Central memory CD8-positive, alpha-beta T cell (primary cell): ENCODE measurements around the gene DPY30.
"Not testable (repeated sequence)": the region's sequence is repeated elsewhere in the genome, so short reads cannot be mapped to it uniquely, and the experiment has no call there.

Source experiments
- ATAC-seq: fragments of 150-1000 bp; cut with Tn5 transposase; replicated peaks from 2 replicates; pipeline ENCODE4 v1.10.0; 2022; ENCODE audit warnings: mild to moderate bottlenecking, moderate FRiP score, moderate number of reproducible peaks; ENCODE audit not compliant: poor library complexity, severe bottlenecking; ENCODE audit errors: extremely low read depth
- DNase-seq, 2 donors: peaks; one replicate each; pipeline ENCODE4 v3.0.0; 2021; ENCODE audit warnings: low spot score in 2 of 2
- H3K27ac Mint-ChIP-seq: one replicate; pipeline ENCODE4 v1.8.0; 2022; ENCODE audit warnings: low read depth, mild to moderate bottlenecking, moderate library complexity, mixed read lengths
- H3K27me3 Mint-ChIP-seq: one replicate; pipeline ENCODE4 v1.8.0; 2022; ENCODE audit warnings: mixed read lengths
- H3K36me3 Mint-ChIP-seq: one replicate; pipeline ENCODE4 v1.8.0; 2022; ENCODE audit warnings: mild to moderate bottlenecking, moderate library complexity, mixed read lengths; ENCODE audit not compliant: insufficient read depth
- H3K4me1 Mint-ChIP-seq: one replicate; pipeline ENCODE4 v1.8.0; 2022; ENCODE audit warnings: mixed read lengths
- H3K4me3 Mint-ChIP-seq: one replicate; pipeline ENCODE4 v1.8.0; 2022; ENCODE audit warnings: mild to moderate bottlenecking, moderate library complexity, mixed read lengths
- H3K9me3 Mint-ChIP-seq: one replicate; pipeline ENCODE4 v1.8.0; 2022; ENCODE audit warnings: mixed read lengths

Gene DPY30

DNA sequence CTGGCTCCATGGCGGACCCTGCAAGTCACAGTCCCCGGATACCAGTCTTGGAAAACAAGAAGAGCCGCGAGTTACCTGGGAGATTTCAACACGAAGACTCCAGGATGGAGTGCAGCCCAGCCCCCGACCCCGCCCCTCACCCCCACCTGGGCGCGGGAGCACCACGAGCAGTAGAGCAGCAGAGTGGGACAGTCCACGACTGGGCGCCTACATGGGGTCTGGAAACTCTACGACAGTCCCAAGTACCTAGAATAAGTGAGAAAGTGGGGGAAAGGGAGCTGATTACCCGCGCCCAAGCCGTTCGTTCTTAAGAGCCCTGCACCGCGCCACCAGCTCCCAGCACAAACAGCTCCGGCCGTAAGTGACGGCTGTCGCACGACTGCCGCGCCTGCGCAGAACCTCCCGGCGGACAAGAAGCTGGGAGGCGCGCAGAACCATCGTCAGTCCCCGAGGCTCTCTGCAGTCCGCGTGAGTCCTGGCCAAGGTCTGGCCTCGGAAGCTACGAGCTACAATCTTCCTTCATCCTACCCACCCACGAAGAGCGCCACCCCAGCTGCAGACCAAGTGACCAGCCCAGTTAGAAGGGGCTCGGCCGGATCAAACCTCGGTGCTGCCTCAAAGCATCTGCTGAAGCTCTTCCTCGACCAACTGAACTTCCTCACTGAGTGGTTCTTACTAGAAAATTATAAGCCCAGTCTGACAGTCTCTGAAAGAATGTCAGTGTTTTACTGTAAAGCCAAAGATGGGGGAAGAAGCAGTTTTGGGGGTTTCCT, at the start of gene DPY30:
Gene DPY30, minus strand, starts transcription at position 359 of the 773 bp plus-strand sequence. Its CDS starts 349 bp downstream, at position 10.
- Mint-ChIP-seq H3K27ac (peak within 1 kb of the TSS; percentile 89), H3K4me3 (peak within 1 kb of the TSS; percentile 84), H3K4me1 (no peaks in the 10 kb centered on the region), H3K27me3 (no peaks in the 10 kb centered on the region), H3K36me3 (peaks cover 13% of the 10 kb centered on the region), H3K9me3 (no peaks in the 10 kb centered on the region)
- DNase-seq (peak; percentile 83), ATAC-seq (peak; percentile 92)

DNA sequence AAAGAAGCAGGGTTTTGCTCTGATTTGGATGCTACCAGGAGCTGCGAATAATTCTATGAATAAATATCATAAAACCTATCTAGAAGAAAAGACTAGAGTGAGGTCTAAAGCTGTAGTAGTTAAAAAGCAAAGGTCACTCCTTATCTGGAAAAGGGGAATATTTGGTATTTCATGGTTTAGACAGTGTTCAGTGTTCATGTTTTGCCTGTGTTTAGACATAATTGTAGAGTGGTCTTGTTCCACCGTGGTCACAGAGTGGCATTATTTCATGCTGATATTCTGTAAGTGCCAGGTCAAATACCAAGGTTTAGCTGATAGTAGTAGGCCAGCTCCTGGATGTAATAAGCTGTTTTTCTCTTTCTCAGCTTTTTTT, 34.5 kb upstream of the DPY30 start:
- ATAC-seq: no peak

DNA sequence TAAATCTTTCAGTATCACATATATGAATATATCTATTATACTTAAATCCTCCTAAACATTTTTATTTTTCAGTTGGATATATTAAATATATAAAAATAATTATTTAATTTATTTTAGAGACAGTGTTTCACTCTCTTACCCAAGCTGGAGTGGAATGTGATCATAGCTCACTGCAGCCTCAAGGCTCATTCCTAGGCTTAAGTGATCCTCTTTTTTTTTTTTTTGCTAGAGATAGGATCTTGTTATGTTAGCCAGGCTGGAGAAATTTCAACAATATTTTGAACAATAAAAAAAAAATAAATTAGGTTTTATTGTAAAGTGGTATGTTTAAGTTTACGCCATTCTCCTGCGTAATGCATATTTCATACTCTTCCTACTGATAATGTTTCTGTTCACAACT, 27.9 kb upstream of the DPY30 start:
- ATAC-seq (no peak), DNase-seq (no peak)
- peaks cover 37% of the 10 kb centered on the region for H3K4me1 Mint-ChIP-seq
- no peak overlapping the region for H3K27ac Mint-ChIP-seq
- no peaks in the 10 kb centered on the region for H3K9me3 Mint-ChIP-seq
- no peaks in the 10 kb centered on the region for H3K27me3 Mint-ChIP-seq
- H3K4me3 Mint-ChIP-seq: no peak overlapping the region
- peaks cover 17% of the 10 kb centered on the region for H3K36me3 Mint-ChIP-seq

More for the DNA sequence above, 34.5 kb upstream of the DPY30 start:
- no peaks in the 10 kb centered on the region for H3K9me3 Mint-ChIP-seq
- no peak for DNase-seq
- no peak overlapping the region for H3K4me3 Mint-ChIP-seq
- H3K27ac Mint-ChIP-seq: peak overlapping the region; percentile 27
- peaks cover 39% of the 10 kb centered on the region for H3K4me1 Mint-ChIP-seq
- H3K36me3 Mint-ChIP-seq: peaks cover 25% of the 10 kb centered on the region
- no peaks in the 10 kb centered on the region for H3K27me3 Mint-ChIP-seq

DNA sequence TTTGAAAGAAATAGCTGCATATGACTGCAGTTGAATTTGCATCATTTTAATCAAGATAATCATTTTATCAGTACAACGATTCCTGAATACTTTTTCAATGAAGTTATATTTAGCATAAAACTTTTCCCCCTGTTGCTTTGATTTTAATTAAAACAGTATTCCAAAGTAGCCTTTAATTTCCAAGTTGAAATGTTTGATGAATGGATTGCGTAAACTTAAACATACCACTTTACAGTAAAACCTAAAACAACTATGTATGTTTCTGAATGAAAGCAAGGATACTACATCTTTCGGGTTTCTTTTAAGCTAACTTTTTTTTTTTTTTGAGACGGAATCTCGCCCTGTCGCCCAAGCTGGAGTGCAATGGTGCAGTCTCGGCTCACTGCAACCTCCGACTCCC, 25.1 kb upstream of the DPY30 start:
- H3K27ac Mint-ChIP-seq: peak overlapping the region; percentile 53
- no peak for DNase-seq
- no peaks in the 10 kb centered on the region for H3K9me3 Mint-ChIP-seq
- H3K4me3 Mint-ChIP-seq: peak overlapping the region; percentile 95
- peaks cover 26% of the 10 kb centered on the region for H3K4me1 Mint-ChIP-seq
- no peak for ATAC-seq
- H3K36me3 Mint-ChIP-seq: peaks cover 15% of the 10 kb centered on the region
- no peaks in the 10 kb centered on the region for H3K27me3 Mint-ChIP-seq

DNA sequence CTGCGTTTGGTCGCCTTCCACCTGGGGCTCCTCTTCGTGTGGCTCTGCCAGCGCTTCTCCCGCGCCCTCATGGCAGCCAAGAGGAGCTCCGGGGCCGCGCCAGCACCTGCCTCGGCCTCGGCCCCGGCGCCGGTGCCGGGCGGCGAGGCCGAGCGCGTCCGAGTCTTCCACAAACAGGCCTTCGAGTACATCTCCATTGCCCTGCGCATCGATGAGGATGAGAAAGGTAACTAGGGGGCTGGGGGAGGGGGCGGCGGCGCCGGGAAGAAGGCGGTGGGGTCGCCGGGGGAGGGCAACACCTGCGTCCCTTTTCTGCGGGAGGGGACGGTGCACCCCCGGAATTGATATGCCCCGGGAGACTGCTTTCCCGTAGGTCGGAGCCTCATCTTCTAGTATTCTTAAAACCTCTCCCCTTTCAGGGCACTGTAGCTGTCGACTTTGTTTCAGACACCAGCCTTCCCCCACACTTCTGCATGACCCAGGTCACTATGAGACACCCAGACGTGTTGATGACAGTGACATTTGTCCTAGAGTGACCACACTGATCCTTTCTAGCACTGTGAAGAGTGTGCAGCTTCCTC, 24.5 kb upstream of the DPY30 start:
- Mint-ChIP-seq H3K27me3 (no peaks in the 10 kb centered on the region), H3K36me3 (peaks cover 15% of the 10 kb centered on the region), H3K27ac (peak overlapping the region; percentile 53), H3K4me1 (peaks cover 26% of the 10 kb centered on the region), H3K9me3 (no peaks in the 10 kb centered on the region), H3K4me3 (peak overlapping the region; percentile 95)
- ATAC-seq (no peak), DNase-seq (peak in 1 of 2 donors; percentile 15)

DNA sequence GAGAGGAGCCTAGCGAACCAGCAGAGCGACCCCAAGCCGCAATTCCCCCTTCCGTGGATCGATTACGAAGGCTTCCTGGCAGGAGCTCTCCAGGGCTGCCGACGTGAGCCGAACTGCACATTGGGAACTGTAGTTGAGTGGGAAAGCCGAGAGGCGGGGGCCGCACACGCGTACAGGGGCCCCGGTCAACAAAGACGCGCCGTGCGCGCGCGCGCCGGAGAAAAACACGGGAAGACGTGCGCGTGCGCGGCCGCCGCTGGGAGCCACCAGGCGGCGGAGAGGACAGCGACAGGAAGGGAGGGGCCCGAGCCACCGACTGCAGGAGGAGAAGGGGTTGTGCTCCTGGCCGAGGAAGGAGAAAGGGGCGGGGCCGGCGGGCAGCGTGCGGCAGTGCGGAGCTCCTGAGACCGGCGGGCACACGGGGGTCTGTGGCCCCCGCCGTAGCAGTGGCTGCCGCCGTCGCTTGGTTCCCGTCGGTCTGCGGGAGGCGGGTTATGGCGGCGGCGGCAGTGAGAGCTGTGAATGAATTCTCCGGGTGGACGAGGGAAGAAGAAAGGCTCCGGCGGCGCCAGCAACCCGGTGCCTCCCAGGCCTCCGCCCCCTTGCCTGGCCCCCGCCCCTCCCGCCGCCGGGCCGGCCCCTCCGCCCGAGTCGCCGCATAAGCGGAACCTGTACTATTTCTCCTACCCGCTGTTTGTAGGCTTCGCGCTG, 23.9 kb upstream of the DPY30 start, which contains the start of gene SPAST:
Gene SPAST, plus strand, starts transcription at position 247 of the 711 bp plus-strand sequence. Its CDS starts 276 bp downstream, at position 523.
- Mint-ChIP-seq H3K4me1 (peaks cover 26% of the 10 kb centered on the region), H3K36me3 (peaks cover 15% of the 10 kb centered on the region), H3K27ac (peak within 1 kb of the TSS; percentile 92), H3K9me3 (no peaks in the 10 kb centered on the region), H3K4me3 (peak within 1 kb of the TSS; percentile 95), H3K27me3 (no peaks in the 10 kb centered on the region)
- ATAC-seq (peak; percentile 87), DNase-seq (peak; percentile 86 to 90)

DNA sequence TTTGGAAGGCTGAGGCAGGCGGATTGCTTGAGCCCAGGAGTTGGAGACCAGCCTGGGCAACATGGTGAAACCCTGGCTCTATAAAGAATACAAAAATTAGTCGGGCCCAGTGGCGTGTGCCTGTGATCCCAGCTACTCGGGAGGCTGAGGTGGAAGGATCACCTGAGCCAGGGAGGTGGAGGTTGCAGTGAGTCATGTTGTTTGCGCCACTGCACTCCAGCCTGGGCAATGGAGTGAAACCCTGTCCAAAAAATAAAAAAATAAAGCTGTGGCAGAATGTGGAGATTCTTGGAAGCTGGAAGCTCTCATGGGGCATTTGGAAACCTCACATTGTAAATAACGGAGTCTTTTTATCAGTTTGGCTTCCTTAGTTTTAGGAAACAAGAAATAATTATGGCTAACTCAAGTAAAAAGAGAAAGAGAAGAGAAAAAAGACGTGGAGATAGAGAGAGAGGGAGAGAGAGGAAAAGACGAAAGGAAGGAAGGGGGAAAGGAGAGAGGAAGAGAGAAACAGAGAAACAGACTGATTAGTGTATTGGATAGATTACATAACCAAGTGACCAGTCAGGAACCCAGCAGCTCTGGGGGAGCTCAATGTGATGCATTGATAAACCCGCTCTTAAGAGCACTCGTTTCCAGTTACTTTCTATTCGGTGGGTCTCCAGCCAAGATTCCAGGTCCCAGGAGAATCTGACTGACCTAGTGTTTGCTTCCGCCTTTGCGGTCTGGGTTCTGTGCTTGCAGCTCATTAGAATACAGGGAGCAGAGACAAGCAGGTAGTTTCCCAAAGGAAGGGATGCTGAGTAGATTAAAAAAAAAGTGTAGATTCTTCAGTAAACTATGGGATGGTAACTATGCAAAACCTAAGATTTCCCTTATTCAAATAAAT, 22.6 kb upstream of the DPY30 start:
- no peaks in the 10 kb centered on the region for H3K27me3 Mint-ChIP-seq
- H3K4me3 Mint-ChIP-seq: peak overlapping the region; percentile 95
- H3K36me3 Mint-ChIP-seq: peaks cover 15% of the 10 kb centered on the region
- ATAC-seq: no peak
- no peak for DNase-seq
- peaks cover 24% of the 10 kb centered on the region for H3K4me1 Mint-ChIP-seq
- peak overlapping the region; percentile 92 for H3K27ac Mint-ChIP-seq
- no peaks in the 10 kb centered on the region for H3K9me3 Mint-ChIP-seq

DNA sequence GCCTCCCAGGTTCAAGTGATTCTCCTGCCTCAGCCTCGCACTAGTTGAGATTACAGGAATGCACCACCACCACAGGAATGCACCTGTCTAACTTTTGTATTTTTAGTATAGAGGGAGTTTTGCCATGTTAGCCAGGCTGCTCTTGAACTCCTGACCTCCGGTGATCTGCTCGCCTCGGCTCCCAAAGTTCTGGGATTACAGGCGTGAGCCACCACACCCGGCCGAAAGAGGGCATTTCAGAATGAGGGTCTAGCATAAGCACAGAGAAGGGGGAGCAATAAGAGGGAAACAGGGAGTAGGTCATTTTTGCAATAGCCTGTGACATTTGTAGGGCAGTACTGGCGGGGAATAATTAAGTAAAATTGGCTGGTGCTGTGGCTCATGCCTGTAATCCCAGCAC, 21.8 kb upstream of the DPY30 start:
- Mint-ChIP-seq H3K9me3 (no peaks in the 10 kb centered on the region), H3K27me3 (no peaks in the 10 kb centered on the region), H3K4me1 (peaks cover 21% of the 10 kb centered on the region), H3K4me3 (peak overlapping the region; percentile 95), H3K27ac (no peak overlapping the region), H3K36me3 (peaks cover 15% of the 10 kb centered on the region)
- no peak for DNase-seq
- no peak for ATAC-seq

DNA sequence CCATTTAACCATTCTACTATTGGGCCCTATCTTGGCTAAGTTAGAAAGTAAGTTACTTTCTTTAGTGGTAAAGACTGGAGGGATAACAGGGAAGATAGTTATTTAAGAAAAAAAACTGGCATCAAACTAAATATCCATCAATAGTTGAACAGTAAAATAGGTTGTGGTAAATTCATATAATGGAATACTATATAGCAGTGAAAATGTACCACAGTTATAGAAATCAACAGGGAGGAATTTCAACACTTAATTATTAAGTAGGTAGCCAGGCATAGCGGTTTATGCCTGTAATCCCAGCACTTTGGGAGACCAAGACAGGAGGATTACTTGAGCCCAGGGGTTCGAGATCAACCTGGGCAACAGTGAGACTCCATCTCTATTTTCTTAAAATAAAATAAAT, 20.7 kb upstream of the DPY30 start:
- Mint-ChIP-seq H3K36me3 (peaks cover 12% of the 10 kb centered on the region), H3K4me3 (no peak overlapping the region), H3K27ac (no peak overlapping the region), H3K9me3 (no peaks in the 10 kb centered on the region), H3K27me3 (no peaks in the 10 kb centered on the region), H3K4me1 (peaks cover 15% of the 10 kb centered on the region)
- DNase-seq (no peak), ATAC-seq (no peak)

DNA sequence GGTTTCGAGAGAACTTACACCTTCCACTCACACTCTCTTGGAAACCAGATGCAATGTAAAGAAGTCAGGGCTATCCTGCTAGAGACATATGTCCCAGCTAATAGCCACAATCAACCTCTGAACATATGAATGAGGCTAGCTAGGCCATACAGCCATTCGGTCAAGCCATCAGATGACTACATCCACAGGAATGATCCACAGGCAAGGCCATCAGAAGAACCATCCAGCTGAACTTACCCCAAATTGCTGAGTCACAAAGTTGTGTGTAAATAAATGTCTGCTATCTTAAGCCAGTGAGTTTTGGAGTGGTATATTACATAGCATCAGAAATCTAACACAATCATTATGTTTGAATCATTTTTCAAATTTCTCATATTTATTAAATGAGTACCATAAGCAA, 18.5 kb upstream of the DPY30 start:
- no peak overlapping the region for H3K4me3 Mint-ChIP-seq
- peaks cover 6% of the 10 kb centered on the region for H3K4me1 Mint-ChIP-seq
- H3K9me3 Mint-ChIP-seq: no peaks in the 10 kb centered on the region
- peaks cover 5% of the 10 kb centered on the region for H3K36me3 Mint-ChIP-seq
- ATAC-seq (no peak), DNase-seq (no peak)
- H3K27ac Mint-ChIP-seq: no peak overlapping the region
- no peaks in the 10 kb centered on the region for H3K27me3 Mint-ChIP-seq

DNA sequence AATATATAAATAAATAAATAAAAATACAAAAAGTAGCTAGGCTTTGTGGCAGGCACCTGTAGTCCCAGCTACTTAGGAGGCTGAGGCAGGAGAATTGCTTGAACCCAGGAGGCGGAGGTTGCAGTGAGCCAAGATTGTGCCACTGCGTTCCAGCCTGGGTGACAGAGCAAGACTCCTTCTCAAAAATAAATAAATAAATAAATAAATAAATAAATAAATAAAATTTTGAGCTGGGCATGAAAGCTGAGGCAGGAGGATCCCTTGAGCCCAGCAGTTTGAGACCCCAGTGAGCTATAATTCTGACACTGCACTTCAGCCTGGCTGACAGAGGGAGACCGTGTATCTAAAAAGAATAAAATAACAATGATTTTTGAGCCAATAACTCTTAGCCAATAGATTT, 15.0 kb upstream of the DPY30 start:
- H3K27ac Mint-ChIP-seq, H3K4me3 Mint-ChIP-seq, H3K4me1 Mint-ChIP-seq, H3K36me3 Mint-ChIP-seq, H3K9me3 Mint-ChIP-seq, H3K27me3 Mint-ChIP-seq, ATAC-seq, DNase-seq: not testable (repeated sequence)

DNA sequence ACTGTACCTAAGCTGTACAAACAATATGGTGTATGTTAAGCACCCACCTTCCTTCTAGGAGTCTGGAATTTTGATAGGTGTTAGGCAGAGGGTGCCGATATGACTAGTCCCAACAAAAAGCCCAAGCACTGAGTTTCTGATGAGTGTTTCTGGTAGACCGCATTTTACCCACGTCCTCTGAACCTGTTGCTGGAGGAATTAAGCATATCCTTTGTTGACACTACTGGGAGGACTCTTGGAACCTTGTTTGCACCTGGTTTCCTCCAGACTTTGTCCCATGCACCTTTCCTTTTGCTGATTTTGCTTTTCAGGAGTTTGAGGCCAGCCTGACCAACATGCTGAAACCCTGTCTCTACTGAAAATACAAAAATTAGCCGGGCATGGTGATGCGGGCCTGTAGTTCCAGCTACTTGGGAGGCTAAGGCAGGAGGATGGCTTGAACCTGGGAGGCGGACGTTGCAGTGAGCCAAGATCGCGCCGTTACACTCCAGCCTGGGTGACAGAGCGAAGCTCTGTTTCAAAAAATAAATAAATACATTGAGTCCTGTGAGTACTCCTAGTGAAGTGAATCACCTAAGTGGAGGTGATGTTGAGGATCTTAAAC, 12.3 kb upstream of the DPY30 start:
- no peaks in the 10 kb centered on the region for H3K9me3 Mint-ChIP-seq
- H3K4me3 Mint-ChIP-seq: no peak overlapping the region
- DNase-seq (no peak), ATAC-seq (no peak)
- no peak overlapping the region for H3K27ac Mint-ChIP-seq
- H3K27me3 Mint-ChIP-seq: no peaks in the 10 kb centered on the region
- H3K36me3 Mint-ChIP-seq: no peaks in the 10 kb centered on the region
- no peaks in the 10 kb centered on the region for H3K4me1 Mint-ChIP-seq
